Mucosa of gallbladder (tissue), 1 donor: ENCODE results near the gene HMG20A. TPM values are rescaled to one million over a fixed set of nuclear protein-coding genes. Genes with fewer than 3 reads are reported as not detected.

Experiments
- DNase-seq: peaks from one replicate; pipeline ENCODE4 v3.0.0-alpha.2; 2020; ENCODE audit warnings: low spot score
- total RNA-seq: library from RNA; stranded (reverse); gene quantifications from one replicate; pipeline ENCODE4 v1.2.1, GENCODE V29; 2021
- donor health status: DM: no; HTN: no; CAD: no.

HMG20A gene
- total RNA-seq, 1 donor from 2014 or later = 36.6 TPM

DNA sequence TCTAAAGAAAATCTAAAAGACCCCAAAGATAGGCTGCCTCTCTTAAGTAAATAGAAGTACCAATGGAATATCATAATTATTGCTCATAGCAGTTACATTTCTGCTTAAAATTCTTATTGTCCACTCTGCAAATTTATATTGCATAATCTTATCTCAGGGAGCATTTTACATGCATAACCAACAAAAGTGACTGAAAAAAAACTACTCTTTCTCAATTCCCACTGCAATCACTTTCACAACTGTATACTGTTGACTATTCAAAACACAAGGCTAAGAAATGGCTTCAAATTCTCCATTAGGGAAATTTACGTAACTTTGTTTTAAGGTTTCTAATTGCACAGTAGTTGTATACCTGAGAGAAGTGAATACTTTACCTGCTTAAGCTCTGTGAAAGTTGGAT is 56.3 kb downstream of the HMG20A start:
- no peak for DNase-seq

DNA sequence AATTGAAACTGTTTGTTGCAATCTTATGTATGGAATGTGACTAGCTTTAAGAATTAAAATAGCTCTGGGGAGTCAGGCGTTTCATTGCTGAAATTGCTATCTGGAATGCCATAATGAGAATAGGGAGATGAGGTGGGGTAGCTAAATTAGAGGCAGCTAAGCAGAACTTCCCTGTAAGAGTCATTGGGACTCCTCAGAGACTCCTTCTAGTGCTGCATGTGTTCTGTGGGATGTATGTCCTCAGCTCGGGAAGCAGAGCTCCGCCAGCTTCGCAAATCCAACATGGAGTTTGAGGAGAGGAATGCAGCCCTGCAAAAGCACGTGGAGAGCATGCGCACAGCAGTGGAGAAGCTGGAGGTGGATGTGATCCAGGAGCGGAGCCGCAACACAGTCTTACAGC is 57.4 kb downstream of the HMG20A start:
- no peak for DNase-seq

DNA sequence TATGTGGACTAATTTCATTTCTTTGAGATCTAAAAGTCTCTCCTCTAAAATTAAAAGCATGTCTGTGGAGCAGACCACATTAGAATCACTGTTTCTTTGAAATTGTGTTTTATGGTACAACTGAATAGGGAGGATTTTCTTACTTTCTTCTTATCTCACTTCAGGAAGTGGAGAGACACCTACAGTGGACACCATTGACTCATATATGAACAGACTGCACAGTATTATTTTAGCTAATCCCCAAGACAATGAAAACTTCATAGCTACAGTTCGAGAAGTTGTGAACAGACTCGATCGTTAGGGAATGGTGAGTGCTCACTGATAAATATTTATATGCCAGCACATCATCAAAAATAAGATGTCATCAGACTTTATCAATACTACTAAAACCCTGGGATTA is 58.3 kb downstream of the HMG20A start:
- DNase-seq = no peak

DNA sequence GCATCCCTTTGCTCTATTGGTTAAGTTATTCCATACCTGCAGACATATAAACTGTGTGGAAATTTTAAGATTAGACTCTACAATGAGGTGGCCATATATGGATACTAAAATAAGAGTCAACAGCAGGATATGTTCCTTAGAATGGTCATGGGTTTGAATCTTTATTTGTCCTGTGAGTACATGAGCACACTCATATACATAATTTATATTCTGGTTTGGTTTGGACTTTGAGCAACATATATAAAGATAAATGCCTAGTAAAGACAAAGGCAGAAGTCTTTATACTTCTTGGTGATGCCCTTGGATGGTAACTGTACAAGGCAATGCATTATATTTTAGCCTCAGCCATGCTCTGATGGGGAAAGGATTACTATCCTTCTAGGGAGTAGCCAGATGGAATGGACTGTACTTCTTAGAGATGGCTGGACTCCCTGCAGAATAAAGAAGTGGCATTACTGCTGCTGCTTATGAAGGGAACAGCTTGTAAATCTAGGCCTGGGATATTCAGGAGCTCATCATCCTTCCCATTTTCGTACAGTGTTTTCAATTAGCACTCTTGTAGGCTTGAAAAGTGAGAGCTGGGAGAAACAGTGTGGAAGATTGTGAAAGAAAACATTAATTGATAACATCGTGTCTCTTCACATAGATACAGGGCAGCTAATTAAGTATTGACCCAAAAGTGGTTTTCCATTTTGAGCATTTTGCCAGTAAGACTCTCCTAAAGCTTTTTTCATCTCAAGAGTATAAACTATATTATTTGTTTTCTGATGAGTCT is 60.4 kb downstream of the HMG20A start:
- no peak for DNase-seq

DNA sequence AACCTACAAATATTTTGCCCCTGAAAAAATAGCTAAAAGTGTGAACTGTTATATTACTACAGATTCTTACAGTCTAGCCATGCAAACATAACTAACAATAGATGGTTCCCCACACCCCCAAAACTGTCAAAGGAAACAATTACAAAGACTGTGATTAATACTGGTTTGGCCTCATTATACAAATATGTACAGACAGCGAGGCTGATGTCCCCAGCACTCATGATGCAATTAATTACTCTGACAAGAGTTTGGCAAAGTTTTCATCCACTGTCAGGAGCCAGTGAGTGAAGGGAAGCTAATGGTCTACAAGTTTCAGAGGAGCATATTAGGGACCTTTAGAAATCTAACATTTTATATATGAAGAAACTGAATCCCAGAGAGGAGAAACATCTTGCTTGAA is 61.0 kb downstream of the HMG20A start:
- no peak for DNase-seq

DNA sequence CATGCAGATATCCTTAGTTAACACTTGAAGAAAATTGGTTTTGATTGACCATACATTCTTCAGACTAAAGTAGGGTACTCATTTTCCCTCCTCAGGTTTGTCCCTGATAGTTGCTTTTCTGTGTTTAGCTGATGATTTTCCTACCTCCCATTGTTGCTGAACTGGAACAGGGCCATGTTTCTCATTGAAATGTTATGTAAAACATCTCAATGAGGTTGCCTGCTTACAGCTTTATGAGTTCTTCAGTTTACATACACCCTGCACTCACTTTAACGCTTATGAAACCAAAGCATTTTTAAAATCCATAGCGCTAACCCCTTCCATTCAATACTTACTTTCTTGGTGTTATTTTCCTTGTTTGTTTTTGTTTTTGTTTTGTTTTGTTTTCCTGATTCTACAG is 61.9 kb downstream of the HMG20A start:
- no peak for DNase-seq

DNA sequence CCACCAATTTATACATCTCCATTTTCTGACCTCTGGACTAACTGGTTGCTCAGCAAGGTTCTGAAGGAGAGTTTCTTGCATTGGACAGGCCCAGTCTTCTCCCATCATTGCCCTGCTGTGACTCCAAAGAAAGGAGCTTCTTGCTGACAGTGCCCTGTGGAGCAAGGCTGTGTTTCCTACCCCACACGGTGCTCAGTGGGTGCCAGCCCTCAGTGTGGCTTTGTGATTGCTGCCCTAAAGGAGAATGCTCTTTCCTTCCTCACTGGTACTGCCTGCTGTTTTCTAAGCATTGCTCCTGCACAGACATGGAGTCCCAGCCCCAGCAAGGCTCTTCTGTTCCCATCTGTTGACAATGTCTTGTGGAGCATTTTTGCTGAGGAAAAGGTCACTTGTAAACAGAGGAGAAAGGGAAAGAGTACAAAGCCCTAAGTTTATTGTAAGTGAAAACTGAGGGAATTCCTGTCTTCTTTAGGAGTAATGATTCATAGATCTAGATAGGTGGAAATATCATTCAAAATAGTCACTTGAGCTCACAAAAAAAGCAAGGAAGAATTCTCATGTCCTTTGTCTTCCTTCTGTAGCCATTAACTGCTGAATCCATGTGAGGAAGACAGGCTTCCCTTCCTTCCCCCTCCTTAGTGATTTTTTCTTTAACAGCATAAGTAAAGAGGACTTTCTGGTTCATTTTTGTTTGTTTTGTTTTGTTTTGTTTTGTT is 62.9 kb downstream of the HMG20A start:
- DNase-seq = no peak

DNA sequence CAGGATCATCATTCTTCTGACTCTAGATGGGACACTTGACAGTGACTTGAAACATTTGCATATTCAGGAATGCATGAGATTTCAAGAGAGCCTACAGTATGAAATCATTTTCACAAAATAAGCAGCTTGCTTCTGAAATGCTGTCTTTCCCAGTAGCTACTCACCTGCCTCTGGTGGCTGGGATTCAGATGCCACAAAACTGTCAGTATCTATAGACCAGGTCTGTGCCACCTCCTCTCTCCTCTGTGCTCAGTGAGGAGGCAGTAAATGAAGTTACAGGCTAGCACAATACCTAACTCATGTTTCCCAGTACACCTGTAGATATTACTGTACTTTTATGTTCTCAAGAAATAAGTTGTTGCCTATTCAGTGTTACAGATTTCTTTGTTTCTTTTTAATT is 64.3 kb downstream of the HMG20A start:
- no peak for DNase-seq

DNA sequence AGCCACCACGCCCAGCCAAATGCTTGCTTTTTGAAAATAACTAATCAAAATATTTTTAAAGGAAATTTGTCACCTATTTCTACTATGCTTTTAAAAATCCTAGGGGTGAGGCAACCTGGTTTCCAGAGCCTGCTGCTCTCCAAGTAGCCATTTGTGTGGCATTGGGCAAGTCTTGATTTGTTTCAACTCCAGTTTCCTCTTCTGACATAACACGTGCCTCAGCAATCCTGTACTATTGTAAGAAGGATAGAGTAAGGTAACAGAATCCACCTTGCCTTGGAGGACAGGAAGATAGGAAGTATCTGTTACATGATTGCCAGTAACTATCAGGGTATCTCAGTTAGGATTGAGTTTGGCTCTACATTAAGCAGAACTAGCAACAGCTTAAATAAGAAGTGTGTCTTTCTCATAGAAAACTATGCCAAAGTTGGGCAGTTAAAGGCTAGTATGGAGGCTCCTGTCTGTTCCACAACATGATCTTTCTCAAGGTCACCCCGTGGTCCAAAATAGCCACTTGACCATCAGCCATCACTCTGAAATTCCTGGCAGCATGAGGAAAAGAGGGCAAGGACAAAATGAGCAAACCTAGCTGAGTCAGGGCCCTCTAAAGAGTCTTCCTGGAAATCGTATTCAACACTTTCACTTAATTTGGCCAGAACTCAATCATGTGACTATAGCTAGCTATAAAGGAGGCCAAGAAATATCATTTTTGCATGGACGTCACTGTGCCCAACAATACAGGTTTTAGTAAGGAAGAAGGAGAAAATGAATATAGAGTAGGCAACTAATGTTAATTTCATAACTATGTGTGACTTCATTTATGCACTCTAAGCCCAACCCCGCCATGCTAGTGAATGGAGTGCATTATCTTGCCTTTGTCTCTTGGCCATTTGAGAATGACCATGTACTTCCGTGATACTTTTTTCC is 66.1 kb downstream of the HMG20A start:
- DNase-seq = no peak

DNA sequence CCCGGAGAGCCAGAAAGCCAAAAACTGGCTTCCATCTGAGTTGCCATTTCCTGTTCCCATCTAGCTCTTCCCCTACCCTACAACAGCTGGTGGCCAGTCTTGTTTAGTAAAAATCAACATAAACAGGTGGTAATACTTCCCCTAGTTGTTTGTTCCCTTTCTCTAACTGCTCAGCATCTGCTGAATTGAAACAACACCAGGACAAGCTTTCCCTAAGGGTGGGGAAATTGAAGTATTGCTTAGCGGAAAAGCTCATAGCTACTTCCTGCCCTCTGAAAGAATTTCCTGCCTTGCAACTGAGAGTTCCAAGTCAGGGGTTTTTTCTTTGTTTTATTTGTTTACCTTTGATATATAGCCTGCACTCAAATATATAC is 66.8 kb downstream of the HMG20A start:
- no peak for DNase-seq

DNA sequence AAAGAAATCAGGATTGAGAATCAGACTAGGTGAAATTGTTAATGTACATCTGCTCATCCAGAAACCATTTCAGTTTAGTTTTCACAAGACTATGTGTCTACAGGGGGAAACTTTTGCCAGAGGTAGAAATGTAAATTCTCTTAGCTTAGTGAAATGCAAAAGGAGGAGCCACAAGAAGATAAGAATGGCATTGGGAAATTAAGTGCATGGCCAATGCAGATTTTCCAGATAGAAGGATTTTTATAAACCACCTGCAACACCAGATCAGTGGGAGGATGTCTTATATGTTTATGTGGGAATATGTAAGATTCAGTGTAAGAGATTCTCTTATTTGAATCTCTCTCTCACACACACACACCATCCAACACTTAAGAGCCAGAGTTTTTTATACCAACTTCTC is 67.2 kb downstream of the HMG20A start:
- DNase-seq = no peak

DNA sequence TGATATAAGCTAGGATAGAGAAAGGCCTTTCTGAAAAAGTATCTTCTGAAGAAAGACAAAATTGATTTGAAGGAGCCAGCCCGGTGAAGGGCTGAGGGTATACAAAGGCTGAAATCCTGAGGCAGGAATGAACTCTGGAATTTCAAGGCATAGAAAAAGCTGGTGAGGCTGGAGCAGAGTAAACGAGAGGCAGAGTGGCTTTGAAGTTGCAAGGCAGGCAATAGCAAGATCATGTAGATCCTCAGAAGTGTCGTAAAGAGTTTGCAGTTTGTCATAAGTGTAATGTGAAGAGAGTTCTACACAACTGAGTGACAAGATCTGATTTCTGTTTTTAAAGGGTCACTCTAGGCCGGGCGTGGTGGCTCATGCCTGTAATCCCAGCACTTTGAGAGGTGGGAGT is 69.0 kb downstream of the HMG20A start:
- DNase-seq = no peak

DNA sequence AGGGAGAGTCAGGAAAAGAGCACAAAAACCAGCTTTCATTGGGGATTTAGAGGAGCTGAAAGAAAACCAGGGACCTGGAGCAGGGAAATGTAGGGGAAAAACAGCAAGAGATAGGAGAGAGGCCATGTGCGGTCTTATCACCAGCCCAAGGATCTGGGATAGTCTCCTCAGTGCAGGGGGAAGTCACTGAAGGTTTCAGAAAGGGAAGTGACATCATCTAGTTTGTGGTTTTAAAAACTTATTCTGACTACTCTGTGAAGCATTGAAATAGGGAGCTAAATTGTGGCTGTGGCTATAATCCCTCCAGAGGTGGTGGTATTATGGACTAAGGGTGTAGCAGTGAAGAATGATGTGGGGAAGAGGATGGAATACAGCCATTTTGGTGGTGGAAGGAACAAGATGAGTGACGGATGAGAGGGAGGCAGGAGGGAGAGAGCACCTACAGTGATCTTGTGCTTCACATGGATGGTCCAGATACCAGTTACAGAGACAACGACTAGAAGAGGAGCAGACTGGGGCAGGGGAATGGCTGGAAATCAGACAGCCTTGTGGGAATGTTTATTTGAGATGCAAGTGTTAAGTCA is 72.7 kb downstream of the HMG20A start:
- DNase-seq = no peak

DNA sequence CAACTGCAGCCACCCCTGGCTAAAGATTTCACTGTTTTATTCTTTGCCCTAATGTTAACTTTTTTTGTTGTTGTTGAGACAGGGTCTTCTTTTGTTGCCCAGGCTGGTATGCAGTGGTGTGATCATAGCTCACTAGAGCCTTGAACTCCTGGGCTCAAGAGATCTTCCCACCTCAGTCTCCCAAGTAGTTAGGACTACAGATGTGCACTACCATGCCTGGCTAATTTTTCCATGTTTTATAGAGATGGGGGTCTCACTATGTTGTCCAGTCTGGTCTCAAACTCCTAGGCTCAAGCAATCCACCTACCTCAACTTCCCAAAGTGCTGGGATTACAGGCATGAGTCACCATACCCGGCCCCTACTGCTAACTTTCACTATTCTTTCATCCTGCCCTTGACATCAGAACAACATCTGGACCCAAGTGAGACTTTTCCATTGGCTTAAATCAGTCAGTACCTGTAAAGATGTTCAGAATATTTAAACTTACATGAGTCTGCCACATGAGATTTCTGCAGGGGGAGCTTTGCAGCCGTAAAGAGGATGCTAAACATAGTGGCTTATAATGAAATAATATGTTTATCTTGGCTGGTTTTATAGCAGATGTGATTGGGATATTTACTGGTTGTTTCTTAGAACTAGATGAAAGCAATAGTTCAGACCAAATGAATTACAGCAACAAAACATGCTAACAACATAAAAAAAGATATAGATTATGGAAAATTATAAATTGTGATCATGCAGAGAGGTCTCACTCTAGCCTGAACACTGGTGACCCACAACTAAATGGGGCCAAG is 73.6 kb downstream of the HMG20A start:
- DNase-seq = no peak

DNA sequence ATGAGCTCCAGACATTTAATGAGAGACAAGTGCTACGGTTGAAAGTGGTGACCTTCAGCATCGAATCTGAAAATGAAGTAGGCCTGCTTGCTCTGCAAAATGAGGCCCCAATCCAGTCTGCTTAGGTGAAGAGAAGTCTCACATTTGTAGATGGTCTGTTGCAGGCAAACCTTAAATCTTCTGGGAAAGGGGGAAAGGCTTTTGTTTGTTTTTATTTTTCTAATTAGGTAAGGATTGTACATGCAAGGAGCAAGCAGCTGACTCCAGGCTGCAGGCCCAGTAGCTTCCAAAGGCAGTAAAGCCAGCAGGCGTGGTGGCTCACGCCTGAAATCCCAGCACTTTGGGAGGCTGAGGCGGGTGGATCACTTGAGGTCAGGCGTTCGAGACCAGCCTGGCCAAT is 74.3 kb downstream of the HMG20A start:
- no peak for DNase-seq

DNA sequence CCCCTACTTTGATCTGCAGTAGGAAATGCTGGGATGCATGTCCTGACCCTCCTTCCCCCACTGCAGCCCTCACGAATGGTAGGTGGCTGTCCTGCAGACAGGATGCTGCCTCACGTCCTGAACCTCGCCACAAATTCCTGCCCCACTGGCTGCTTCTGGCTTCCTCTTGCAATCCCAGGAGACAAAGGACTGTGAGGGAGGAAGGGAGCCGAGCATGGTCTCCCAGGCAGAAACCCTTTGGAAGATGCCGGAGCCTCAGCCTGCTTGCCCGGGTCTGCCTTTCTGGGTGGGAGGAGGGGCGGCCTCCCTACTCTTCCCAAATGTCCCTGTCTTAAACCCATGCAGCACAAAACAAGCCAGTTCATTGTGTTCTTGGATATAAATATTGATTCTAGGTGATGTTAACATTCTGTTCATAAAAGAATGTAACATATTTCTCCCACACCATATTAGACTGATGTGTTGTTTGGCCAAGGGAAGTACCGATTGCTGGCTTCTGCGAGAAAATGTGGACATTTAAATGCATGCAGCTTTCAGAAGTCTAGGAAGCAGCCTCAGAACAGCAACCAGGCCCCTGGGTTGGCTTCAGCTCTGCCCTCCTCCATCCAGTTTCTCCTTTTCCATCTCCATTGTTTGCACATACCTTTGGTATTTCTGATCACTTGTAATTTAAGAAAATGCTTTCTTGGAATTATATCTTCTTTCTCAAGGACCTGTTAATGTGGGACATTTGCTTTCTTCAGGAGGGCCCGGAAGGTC is 75.3 kb downstream of the HMG20A start:
- no peak for DNase-seq

DNA sequence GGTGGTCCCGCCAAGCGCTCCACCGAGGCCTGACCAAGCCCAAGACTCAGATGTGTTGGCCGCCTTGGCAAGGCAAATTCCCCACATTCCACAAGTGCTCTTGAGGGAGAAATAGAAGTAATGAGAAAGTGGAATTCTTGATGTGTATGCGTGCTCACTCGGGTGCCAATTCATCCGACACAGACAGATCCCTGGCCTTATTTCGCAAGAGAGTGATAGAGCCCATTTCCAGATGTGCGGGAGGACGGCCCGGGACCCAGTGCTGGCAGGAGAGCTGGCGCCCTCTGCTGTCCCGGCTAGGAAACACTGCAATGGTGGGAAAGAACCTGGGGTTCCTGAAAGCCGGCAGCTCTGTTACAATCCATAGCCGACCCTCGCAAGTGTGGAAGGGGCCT is 76.0 kb downstream of the HMG20A start:
- peak; percentile 83 for DNase-seq

DNA sequence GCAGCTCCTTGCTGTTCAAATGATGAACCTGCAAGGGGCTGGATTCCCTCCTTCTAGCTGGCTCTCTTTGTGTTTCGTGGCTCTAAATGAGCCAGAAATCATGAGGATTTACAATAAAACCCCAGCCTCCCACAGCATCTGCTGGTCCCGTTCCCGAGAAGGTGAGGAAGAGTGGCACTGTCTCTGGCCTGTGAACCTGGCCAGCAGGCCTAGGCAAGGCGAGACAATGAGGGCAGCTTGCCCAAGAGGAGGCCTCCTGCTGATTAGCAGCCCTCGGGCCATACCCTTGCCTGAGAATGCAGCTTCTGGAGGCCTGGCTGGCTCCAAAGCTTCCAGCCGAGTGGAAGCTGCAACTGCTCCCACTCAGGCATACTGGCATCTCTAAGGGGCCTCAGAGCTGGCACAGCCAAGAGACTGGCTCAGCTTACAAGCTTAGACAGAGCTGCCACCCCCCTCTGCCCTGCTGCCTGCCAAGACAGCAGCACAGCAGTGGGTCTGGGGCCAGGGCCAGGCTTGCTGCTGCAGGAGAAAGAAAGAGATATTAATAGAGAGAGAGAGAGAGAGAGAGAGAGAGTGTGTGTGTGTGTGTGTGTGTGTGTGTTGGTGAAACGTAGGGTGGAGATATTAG is 76.5 kb downstream of the HMG20A start:
- DNase-seq = peak; percentile 51

DNA sequence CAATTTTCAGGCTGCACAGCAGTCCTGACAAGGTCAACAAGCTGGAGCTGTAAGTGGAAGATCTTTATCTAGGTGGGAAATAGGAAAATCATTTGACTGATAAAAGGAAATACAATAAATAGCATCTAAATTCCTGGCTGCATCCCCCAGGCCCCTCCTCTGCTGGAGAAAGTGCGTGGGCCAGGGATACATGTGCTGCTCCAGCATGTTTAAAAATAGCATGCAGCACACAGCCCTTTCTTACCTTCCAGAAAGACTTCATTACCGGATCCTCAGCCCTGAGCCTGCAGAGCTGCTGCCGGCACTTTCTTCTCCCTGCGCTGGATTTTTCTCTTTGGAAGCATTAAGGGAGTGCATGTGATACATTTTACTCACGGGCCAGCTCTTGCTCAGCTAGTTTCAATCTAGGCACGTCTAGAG is 77.3 kb downstream of the HMG20A start:
- DNase-seq = peak; percentile 16
